Measurements from ENCODE around the gene ADAMTS6. TPM values are rescaled to one million over a fixed set of nuclear protein-coding genes. Genes with fewer than 3 reads are reported as not detected.

ADAMTS6 gene
- total RNA-seq, 2 experiments from 2014 or later, result 2.0 to 2.6 TPM

DNA sequence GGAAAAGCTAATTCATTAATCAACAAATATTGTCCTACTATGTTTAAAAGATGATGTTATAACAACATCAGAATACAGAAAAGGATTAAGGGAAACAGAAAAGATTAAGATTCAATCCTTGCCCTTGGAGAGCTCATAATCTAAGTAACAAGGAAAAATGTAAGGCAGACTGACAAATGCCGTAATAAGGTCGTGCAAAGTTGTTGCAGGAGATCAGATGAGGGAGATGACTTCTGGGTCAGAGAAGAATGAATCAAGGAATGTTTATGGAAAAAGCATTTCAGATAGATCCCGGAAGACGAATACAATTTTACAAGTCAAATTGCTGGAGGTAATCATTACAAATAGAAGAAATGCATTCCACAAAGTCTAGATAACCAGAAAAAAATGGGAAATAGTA, 6.4 kb downstream of the ADAMTS6 start:
- no peaks in the 10 kb centered on the region for H3K27me3 Mint-ChIP-seq
- CTCF ChIA-PET, result no interaction called here
- Histone ChIP-seq H3K36me3 (ENCODE audit: insufficient read depth, low read length) (no peaks in the 10 kb centered on the region), H3K4me1 (ENCODE audit: insufficient read depth, low read length) (peaks cover 4% of the 10 kb centered on the region), H3K27ac (ENCODE audit: low read depth in 1 of 2, low read length in 2 of 2) (no peak overlapping the region), H3K9me3 (ENCODE audit: control insufficient read depth in 1 of 2, insufficient read depth in 1 of 2, low read length in 2 of 2) (no peaks in the 10 kb centered on the region), H3K27me3 (ENCODE audit: control insufficient read depth in 1 of 2, insufficient read depth in 2 of 2, low read length in 2 of 2) (peaks cover 3 to 7% of the 10 kb centered on the region in 2 experiments), H3K4me3 (ENCODE audit: low read length) (no peak overlapping the region)
- DNase-seq, result no peak
- H3K9me3 Mint-ChIP-seq, result no peaks in the 10 kb centered on the region
- intact Hi-C loops (cut with DNase I, micrococcal nuclease), result no loop called here
- no peak for ATAC-seq (ENCODE audit: poor library complexity)
- no peaks in the 10 kb centered on the region for H3K4me1 Mint-ChIP-seq (ENCODE audit: low read depth)
- no peaks in the 10 kb centered on the region for H3K36me3 Mint-ChIP-seq (ENCODE audit: low read depth)
- no peak overlapping the region for H3K4me3 Mint-ChIP-seq
- H3K27ac Mint-ChIP-seq, result no peak overlapping the region
- POLR2A ChIA-PET, result no interaction called here
- TF ChIP-seq, protein P1, sequence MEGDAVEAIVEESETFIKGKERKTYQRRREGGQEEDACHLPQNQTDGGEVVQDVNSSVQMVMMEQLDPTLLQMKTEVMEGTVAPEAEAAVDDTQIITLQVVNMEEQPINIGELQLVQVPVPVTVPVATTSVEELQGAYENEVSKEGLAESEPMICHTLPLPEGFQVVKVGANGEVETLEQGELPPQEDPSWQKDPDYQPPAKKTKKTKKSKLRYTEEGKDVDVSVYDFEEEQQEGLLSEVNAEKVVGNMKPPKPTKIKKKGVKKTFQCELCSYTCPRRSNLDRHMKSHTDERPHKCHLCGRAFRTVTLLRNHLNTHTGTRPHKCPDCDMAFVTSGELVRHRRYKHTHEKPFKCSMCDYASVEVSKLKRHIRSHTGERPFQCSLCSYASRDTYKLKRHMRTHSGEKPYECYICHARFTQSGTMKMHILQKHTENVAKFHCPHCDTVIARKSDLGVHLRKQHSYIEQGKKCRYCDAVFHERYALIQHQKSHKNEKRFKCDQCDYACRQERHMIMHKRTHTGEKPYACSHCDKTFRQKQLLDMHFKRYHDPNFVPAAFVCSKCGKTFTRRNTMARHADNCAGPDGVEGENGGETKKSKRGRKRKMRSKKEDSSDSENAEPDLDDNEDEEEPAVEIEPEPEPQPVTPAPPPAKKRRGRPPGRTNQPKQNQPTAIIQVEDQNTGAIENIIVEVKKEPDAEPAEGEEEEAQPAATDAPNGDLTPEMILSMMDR (IDR thresholded peaks at IDR 0.05), result no peak

DNA sequence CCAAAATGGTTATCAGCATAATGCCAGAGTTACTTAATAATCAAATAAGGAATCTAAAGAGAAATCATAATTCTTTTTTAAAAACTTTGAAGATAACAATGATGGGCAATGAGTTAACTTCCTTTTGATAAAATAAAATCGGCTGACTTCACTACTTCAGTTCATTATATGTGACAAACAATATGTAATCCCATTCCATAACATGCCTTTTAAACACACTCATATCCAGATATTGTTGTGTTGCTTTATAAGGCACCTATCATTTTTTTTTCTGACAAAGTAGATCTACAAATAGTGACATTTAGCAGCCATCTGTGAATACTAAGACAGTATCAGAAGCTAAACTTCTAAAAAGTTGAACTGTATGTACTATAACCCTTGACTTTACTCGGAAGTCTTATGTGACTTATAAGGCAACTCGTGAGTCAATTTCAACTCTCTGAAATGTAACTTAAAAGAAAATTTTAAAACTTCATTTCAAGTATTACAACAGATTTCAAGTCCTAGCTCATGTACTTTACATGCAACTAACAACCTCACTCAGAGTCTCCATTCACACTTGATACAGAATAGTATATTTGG, 7.5 kb downstream of the ADAMTS6 start:
- Mint-ChIP-seq H3K4me3 (no peak overlapping the region), H3K27me3 (no peaks in the 10 kb centered on the region), H3K9me3 (no peaks in the 10 kb centered on the region), H3K4me1 (ENCODE audit: low read depth) (no peaks in the 10 kb centered on the region), H3K36me3 (ENCODE audit: low read depth) (no peaks in the 10 kb centered on the region), H3K27ac (no peak overlapping the region)
- intact Hi-C loops (cut with DNase I, micrococcal nuclease), result no loop called here
- TF ChIP-seq, protein P1 (IDR thresholded peaks at IDR 0.05), result no peak
- no peaks in the 10 kb centered on the region for H3K4me1 ChIP-seq (ENCODE audit: insufficient read depth, low read length)
- H3K36me3 ChIP-seq (ENCODE audit: insufficient read depth, low read length), result no peaks in the 10 kb centered on the region
- no peak overlapping the region for H3K4me3 ChIP-seq (ENCODE audit: low read length)
- ATAC-seq (ENCODE audit: poor library complexity) (no peak), DNase-seq (no peak)
- POLR2A ChIA-PET, result no interaction called here
- H3K9me3 ChIP-seq (ENCODE audit: control insufficient read depth in 1 of 2, insufficient read depth in 1 of 2, low read length in 2 of 2), result no peaks in the 10 kb centered on the region
- CTCF ChIA-PET, result interaction anchor here (0.7 kb wide), 1 partner anchor 360 kb away, joined by 3 read pairs; no protein-coding TSS in a partner anchor
- H3K27me3 ChIP-seq (ENCODE audit: control insufficient read depth in 1 of 2, insufficient read depth in 2 of 2, low read length in 2 of 2), result peaks cover 0 to 2% of the 10 kb centered on the region in 2 experiments
- H3K27ac ChIP-seq (ENCODE audit: low read depth in 1 of 2, low read length in 2 of 2), result no peak overlapping the region

DNA sequence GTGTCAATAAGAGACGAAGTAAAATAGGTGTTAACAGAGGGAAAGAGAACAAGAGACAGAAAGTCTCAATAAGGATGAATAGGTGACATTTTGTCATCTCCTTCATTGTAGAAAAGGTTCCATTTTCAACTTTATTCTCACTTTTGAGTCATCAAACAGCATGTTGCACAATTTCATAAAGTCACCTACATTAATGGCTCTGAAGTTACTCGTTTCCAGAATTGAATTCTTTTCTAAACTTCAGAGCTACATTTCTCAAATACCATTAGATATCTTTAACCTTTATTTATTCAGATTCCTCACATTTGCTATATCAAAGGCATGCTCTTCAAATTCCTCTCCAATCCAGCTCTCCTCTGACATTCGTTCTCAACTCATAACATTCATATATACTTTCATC, 13.1 kb downstream of the ADAMTS6 start:
- no peaks in the 10 kb centered on the region for H3K36me3 Mint-ChIP-seq (ENCODE audit: low read depth)
- ChIA-PET POLR2A (no interaction called here), CTCF (no interaction called here)
- Histone ChIP-seq H3K27me3 (ENCODE audit: control insufficient read depth in 1 of 2, insufficient read depth in 2 of 2, low read length in 2 of 2) (no peaks in the 10 kb centered on the region), H3K4me3 (ENCODE audit: low read length) (no peak overlapping the region), H3K4me1 (ENCODE audit: insufficient read depth, low read length) (no peaks in the 10 kb centered on the region), H3K9me3 (ENCODE audit: control insufficient read depth in 1 of 2, insufficient read depth in 1 of 2, low read length in 2 of 2) (no peaks in the 10 kb centered on the region), H3K27ac (ENCODE audit: low read depth in 1 of 2, low read length in 2 of 2) (no peak overlapping the region), H3K36me3 (ENCODE audit: insufficient read depth, low read length) (no peaks in the 10 kb centered on the region)
- H3K27me3 Mint-ChIP-seq, result no peaks in the 10 kb centered on the region
- no peak for ATAC-seq (ENCODE audit: poor library complexity)
- intact Hi-C loops (cut with DNase I, micrococcal nuclease), result no loop called here
- H3K4me3 Mint-ChIP-seq, result no peak overlapping the region
- DNase-seq, result no peak
- no peaks in the 10 kb centered on the region for H3K4me1 Mint-ChIP-seq (ENCODE audit: low read depth)
- H3K27ac Mint-ChIP-seq, result no peak overlapping the region
- H3K9me3 Mint-ChIP-seq, result no peaks in the 10 kb centered on the region
- TF ChIP-seq, protein P1 (IDR thresholded peaks at IDR 0.05), result no peak

Data from CD4-positive, alpha-beta T cell (primary cell).